ENCODE measurements around the gene TMEM214.

DNA sequence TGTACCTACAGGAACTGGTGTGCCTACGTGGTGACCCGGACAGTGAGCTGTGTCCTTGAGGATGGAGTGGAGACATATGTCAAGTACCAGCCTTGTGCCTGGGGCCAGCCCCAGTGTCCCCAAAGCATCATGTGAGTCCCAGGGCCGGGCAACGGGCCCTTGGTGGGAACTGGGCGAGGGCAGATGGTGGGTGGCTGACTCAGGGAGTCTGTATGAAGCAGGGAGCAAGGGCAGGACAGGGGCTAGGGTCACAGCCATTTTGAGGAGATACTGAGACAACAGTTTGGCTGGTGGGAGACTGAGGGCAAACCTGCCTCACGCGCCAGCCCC, 47.3 kb downstream of the TMEM214 start:
- TF ChIP-seq EZH2 (IDR thresholded peaks at IDR 0.05; ENCODE audit: insufficient read depth, poor library complexity, severe bottlenecking) (no peak), EZH2phosphoT487 (IDR thresholded peaks at IDR 0.05; ENCODE audit: insufficient read depth, low read depth) (no peak)
